Adrenal gland (tissue), 12 donors: Measurements from ENCODE around the gene CD81. TPM values are rescaled to one million over a fixed set of nuclear protein-coding genes. Genes with fewer than 3 reads are reported as not detected.

Experiments used
- DNase-seq, 7 donors: peaks; one replicate each; pipeline ENCODE4 v3.0.0-alpha.2; 2019 to 2020
- H3K27ac ChIP-seq, 5 donors: fragments of 200-600 bp; sonication (generic) in 4 of 5; 1 replicate in 3 of 5; 2 replicates in 2 of 5; pipeline versions ENCODE4 v1.5.1 to v1.8.0; 2016 to 2020; ENCODE audit warnings: mild to moderate bottlenecking in 1 of 5
- H3K27me3 ChIP-seq: fragments of 200-600 bp; 2 replicates; pipeline ENCODE4 v1.8.0; 2021
- H3K36me3 ChIP-seq, 2 donors: fragments of 200-600 bp; replicated peaks in 1 of 2; 1 replicate in 1 of 2; 2 replicates in 1 of 2; pipeline versions ENCODE4 v1.5.1 to v1.8.0; 2018 to 2022
- H3K4me1 ChIP-seq, 2 donors: fragments of 200-600 bp; replicated peaks in 1 of 2; 1 replicate in 1 of 2; 2 replicates in 1 of 2; pipeline versions ENCODE4 v1.5.1 to v1.8.0; 2018 to 2021
- H3K4me3 ChIP-seq, 4 donors: fragments of 200-600 bp; sonication (generic) in 3 of 4; one replicate each; pipeline ENCODE4 v1.5.1; 2016 to 2018
- H3K9me3 ChIP-seq, 3 donors: fragments of 200-600 bp; sonication (generic) in 1 of 3; replicated peaks in 1 of 3; 1 replicate in 2 of 3; 2 replicates in 1 of 3; pipeline versions ENCODE4 v1.5.1 to v1.8.0; 2016 to 2021
- POLR2A ChIP-seq, 2 donors: fragments of 450-650 bp; IDR thresholded peaks; one replicate each; pipeline ENCODE4 v1.6.1; 2017; ENCODE audit warnings: antibody characterized with exemption in 2 of 2, mild to moderate bottlenecking in 2 of 2, moderate library complexity in 1 of 2
- WGBS, 4 donors: extraction: QIAGEN DNeasy Blood & Tissue Kit in 2 of 4; methylation state at CpG; one replicate each; pipeline versions ENCODE4 v1.1.5 to v1.1.7; 2013 to 2017; 5-methylcytosine and 5-hydroxymethylcytosine counted together
- intact Hi-C, 2 donors: fragments of 100-400 bp; cut with DNase I; formaldehyde crosslinking; loops; one replicate each; pipeline versions ENCODE4 v1.14.1 to v1.15.0; 2022 to 2023
- polyA plus RNA-seq, 3 donors: library from polyadenylated mRNA; stranded (reverse); fragments of 200-250 nt in 2 of 3; fragments of 350-450 nt in 1 of 3; fragmentation: Illumina TruSeq in 1 of 3; extraction: RNeasy Lipid Tissue Mini Kit (QIAGEN cat#74804) in 1 of 3; gene quantifications; one replicate each; pipeline ENCODE4 v1.2.3, GENCODE V29; 2013 to 2014
- total RNA-seq, 9 donors: library from RNA; depleted of rRNA in 4 of 9; stranded (reverse); fragments of >200 nt in 4 of 9; fragments of 120-200 nt in 1 of 9; fragmentation: NEBNext Ultra II Directional in 1 of 9; extraction: Animal tissue kit (Norgen Biotek cat#: 25700) in 1 of 9; gene quantifications; one replicate each; pipeline versions ENCODE4 v1.1.0 to v1.2.4, GENCODE V29; 2013 to 2023
- TF ChIP-seq, protein P1 (sequence below), 6 experiments: fragments of 450-650 bp in 4 of 6; fragments of 200-600 bp in 2 of 6; sonication (generic) in 1 of 6; IDR thresholded peaks; 1 replicate in 5 of 6; 2 replicates in 1 of 6; pipeline versions ENCODE4 v1.5.1 to v1.8.0; 2016 to 2021; ENCODE audit warnings: antibody characterized with exemption in 6 of 6, mild to moderate bottlenecking in 2 of 6, moderate library complexity in 1 of 6
- donor health status: healthy with polysubstance abuse.
- donor health status: Bipolar disorder and iron deficiency.
- donor health status: DM: yes; HTN: yes; CAD: no.
- donor health status: DM: no; HTN: no; CAD: no.
- donor health status: DM: no; HTN: no; CAD: no.
- donor health status: DM: yes; HTN: yes; CAD: no.

Gene CD81
- total and polyA plus RNA-seq, 12 donors, result 40.9 to 444 (median 275) TPM

- TF ChIP-seq, protein P1, sequence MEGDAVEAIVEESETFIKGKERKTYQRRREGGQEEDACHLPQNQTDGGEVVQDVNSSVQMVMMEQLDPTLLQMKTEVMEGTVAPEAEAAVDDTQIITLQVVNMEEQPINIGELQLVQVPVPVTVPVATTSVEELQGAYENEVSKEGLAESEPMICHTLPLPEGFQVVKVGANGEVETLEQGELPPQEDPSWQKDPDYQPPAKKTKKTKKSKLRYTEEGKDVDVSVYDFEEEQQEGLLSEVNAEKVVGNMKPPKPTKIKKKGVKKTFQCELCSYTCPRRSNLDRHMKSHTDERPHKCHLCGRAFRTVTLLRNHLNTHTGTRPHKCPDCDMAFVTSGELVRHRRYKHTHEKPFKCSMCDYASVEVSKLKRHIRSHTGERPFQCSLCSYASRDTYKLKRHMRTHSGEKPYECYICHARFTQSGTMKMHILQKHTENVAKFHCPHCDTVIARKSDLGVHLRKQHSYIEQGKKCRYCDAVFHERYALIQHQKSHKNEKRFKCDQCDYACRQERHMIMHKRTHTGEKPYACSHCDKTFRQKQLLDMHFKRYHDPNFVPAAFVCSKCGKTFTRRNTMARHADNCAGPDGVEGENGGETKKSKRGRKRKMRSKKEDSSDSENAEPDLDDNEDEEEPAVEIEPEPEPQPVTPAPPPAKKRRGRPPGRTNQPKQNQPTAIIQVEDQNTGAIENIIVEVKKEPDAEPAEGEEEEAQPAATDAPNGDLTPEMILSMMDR (IDR thresholded peaks at IDR 0.05), result no peak
- TF ChIP-seq POLR2A (IDR thresholded peaks at IDR 0.05), result no peak
- no peak overlapping the region for H3K27ac ChIP-seq
- no peaks in the 10 kb centered on the region for H3K4me1 ChIP-seq
- H3K4me3 ChIP-seq, result no peak overlapping the region
- WGBS, 4 donors, result 70 to 98% (median 93%) methylated on average over 4 of the region's 4 CpGs
- H3K9me3 ChIP-seq, result no peaks in the 10 kb centered on the region
- intact Hi-C loops, result no loop called here
- H3K36me3 ChIP-seq, result no peaks in the 10 kb centered on the region
- peak in 1 of 7 donors; percentile 4 for DNase-seq
- no peaks in the 10 kb centered on the region for H3K27me3 ChIP-seq
Observed at GRCh38 chr11:2437516-2437915, 60.4 kb downstream of the CD81 start.

DNA sequence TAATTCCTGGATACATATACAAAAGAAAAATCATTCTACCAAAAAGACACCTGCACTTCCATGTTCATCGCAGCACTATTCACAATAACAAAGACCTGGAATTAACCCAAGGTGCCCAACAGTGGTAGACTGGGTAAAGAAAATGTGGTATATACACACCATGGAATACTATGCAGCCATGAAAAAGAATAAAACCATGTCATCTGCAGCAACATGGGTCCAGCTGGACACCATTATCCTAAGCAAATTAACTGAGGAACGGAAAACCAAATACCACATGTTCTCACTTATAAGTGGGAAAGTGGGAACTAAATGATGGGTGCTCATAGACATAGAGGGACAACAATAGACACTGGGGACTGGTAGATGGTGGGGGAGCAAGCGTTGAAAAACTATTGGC is 62.7 kb downstream of the CD81 start:
- intact Hi-C loops, result loop anchor here in 1 of 2 donors (5.0 kb wide), 1 partner anchor 77 kb away; no protein-coding TSS in a partner anchor
- WGBS, 4 donors, result 85 to 95% (median 94%) methylated on average over 3 of the region's 3 CpGs
- no peak for DNase-seq
- no peak overlapping the region for H3K27ac ChIP-seq
- TF ChIP-seq POLR2A (IDR thresholded peaks at IDR 0.05), result no peak
- TF ChIP-seq, protein P1 (IDR thresholded peaks at IDR 0.05), result no peak
- H3K4me3 ChIP-seq, result no peak overlapping the region
- H3K9me3 ChIP-seq, result no peaks in the 10 kb centered on the region
- peaks cover 4% of the 10 kb centered on the region in 2 donors for H3K4me1 ChIP-seq
- H3K27me3 ChIP-seq, result no peaks in the 10 kb centered on the region
- H3K36me3 ChIP-seq, result no peaks in the 10 kb centered on the region

DNA sequence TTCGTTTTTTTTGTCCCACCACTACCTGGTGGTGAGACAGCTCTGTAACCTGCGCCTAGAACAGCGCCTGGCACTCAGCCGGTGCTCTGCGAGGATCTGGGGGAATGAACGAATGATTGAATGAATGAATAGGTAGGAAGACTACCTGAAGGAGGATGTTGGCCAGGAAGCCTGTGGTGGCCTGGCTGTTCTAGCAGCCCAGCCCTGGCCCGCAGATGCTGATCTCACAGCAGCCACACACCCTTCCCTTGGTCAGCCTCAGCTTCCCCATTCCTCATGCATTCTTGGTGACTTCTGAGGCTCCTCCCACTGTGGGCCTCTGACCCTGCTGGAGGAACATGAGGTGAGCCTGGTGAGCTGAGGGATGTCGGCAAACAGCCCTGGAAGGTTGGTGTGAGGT is 63.5 kb downstream of the CD81 start:
- H3K27ac ChIP-seq, result no peak overlapping the region
- TF ChIP-seq, protein P1 (IDR thresholded peaks at IDR 0.05), result no peak
- TF ChIP-seq POLR2A (IDR thresholded peaks at IDR 0.05), result no peak
- H3K4me3 ChIP-seq, result no peak overlapping the region
- H3K4me1 ChIP-seq, result peaks cover 4% of the 10 kb centered on the region in 2 donors
- H3K9me3 ChIP-seq, result no peaks in the 10 kb centered on the region
- no peaks in the 10 kb centered on the region for H3K27me3 ChIP-seq
- intact Hi-C loops, result loop anchor here in 1 of 2 donors (5.0 kb wide), 1 partner anchor 77 kb away; no protein-coding TSS in a partner anchor
- WGBS, 4 donors, result 75 to 86% (median 82%) methylated on average over 7 to 8 of the region's 8 CpGs
- H3K36me3 ChIP-seq, result no peaks in the 10 kb centered on the region
- no peak for DNase-seq

DNA sequence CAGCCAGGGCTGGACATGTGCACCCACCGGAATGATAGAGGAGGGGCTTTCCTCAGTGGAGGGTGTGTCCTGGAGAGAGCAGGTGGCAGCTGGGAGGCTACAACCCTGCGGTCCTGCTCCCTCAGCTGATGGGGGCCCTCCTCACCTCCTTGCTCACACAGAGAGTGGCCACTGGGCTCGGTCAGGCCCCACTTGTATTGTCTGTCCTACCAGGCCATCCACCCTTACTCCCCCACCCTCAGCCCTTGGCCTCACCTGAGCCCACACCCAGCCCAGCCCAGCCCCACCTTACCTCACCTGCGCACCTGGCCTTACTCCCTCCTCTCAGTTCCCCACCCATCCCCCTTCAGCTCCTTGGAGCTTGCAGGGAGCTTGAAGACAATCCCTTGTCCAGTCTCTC is 64.1 kb downstream of the CD81 start:
- Histone ChIP-seq H3K27ac (no peak overlapping the region), H3K4me3 (no peak overlapping the region), H3K4me1 (peaks cover 4 to 5% of the 10 kb centered on the region in 2 donors), H3K36me3 (no peaks in the 10 kb centered on the region), H3K9me3 (no peaks in the 10 kb centered on the region), H3K27me3 (no peaks in the 10 kb centered on the region)
- WGBS, 4 donors, result 83 to 100% (median 86%) methylated on average over 2 to 4 of the region's 4 CpGs
- TF ChIP-seq, protein P1 (IDR thresholded peaks at IDR 0.05), result no peak
- no peak for TF ChIP-seq POLR2A (IDR thresholded peaks at IDR 0.05)
- DNase-seq, result peak in 1 of 7 donors; percentile 11
- intact Hi-C loops, result loop anchor here in 1 of 2 donors (5.0 kb wide), 1 partner anchor 76 kb away; no protein-coding TSS in a partner anchor
